Activated CD8-positive, alpha-beta memory T cell treated with anti-CD3 and anti-CD28 coated beads for 36 hours (primary cell): ENCODE results near the gene ATP5PO. TPM values are rescaled to one million over a fixed set of nuclear protein-coding genes. Genes with fewer than 3 reads are reported as not detected.
"Not testable (repeated sequence)": the region's sequence is repeated elsewhere in the genome, so short reads cannot be mapped to it uniquely, and the experiment has no call there.

ENCODE experiments used
- CTCF ChIA-PET: fragments of 350-600 bp; sonication (Branson Sonifier 250); formaldehyde crosslinking; loops from one replicate; lab custom pipeline; 2021; ENCODE audit warnings: antibody characterized with exemption; lab: Charles Lee
- POLR2A ChIA-PET: fragments of 350-600 bp; sonication (Branson Sonifier 250); formaldehyde crosslinking; loops from one replicate; lab custom pipeline; 2021; ENCODE audit warnings: antibody characterized with exemption; lab: Charles Lee
- total RNA-seq, 2 experiments: library from RNA; stranded (reverse); gene quantifications; one replicate each; pipeline ENCODE4 v1.2.3, GENCODE V29; 2021

ATP5PO gene
- total RNA-seq, 2 experiments from 2014 or later: 193 to 198 TPM

DNA sequence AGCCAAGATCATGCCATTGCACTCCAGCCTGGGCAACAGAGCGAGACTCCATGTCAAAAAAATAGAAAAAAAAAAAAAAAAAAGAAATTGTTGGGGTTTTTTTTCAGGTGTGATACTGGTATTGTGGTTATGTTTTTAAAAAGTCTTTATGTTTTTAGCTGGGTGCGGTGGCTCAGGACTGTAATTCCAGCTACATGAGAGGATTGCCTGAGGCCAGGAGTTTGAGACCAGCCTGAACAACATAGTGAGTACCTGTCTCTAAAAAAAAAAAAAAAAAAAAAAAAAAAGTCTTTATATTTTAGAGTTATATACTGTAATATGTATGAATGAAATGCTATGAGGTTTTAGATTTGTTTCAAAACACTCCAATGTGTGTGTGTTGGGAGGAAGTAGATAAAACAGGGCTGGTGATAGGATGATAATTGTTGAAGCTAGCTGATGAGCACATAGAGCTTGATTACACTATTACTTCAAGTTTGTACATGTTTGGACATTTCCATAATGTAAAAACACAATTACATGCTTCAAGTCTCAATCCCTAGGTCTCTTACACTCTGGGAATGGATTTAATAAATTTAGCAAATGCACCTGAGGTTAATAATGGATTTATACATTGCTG lies 30.2 kb upstream of the ATP5PO start:
- CTCF ChIA-PET: interaction anchor here (0.6 to 0.7 kb wide), 2 partner anchors 127 to 403 kb away, joined by 3 read pairs; no protein-coding TSS in a partner anchor
- POLR2A ChIA-PET: interaction anchor here (0.6 to 1.0 kb wide), 2 partner anchors 13 to 184 kb away, joined by 3 to 6 read pairs; no protein-coding TSS in a partner anchor

DNA sequence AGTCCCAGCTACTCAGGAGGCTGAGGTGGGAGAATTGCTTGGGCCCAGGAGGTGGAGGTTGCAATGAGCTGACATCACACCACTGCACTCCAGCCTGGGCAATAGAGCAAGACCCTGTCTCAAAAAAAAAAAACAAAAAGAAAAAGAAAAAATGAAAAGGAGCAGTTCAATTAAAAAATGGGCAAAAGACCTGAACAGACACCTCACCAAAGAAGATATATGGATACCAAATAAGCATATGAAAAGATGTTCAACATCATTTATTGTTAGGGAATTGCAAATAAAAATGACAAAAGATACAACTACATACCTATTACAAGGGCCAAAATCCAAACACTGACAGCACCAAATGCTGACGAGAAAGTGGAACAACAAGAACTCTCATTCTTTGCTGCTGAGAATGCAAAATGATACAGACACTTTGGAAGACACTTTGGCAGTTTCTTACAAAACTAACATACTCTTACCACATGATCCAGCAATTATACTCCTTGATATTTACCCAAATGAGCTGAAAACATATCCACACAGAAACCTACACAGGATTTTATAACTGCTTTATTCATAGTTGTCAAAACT lies 28.7 kb upstream of the ATP5PO start:
- ChIA-PET POLR2A (no interaction called here), CTCF (no interaction called here)

DNA sequence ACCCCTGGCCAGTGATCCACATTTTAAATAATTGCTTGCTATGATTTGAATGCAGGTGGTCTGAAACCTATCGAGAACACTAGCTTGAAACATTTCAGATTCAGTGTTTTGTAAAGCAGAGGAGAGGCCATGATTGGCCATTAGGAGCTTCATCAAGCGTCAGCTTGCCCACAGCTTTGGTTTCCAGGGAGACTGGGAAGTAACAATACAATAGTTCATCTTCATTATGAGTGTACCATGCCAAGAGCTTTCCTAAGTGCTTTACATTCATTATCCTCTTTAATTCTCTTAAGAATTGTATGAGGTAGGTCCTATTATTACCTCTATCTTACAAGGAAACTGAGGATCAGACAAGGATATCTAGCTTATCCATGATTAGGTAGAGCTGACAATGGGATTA lies 27.7 kb upstream of the ATP5PO start:
- POLR2A ChIA-PET: interaction anchor here (1.0 kb wide), 1 partner anchor 10 kb away, joined by 3 read pairs; no protein-coding TSS in a partner anchor
- CTCF ChIA-PET: no interaction called here

DNA sequence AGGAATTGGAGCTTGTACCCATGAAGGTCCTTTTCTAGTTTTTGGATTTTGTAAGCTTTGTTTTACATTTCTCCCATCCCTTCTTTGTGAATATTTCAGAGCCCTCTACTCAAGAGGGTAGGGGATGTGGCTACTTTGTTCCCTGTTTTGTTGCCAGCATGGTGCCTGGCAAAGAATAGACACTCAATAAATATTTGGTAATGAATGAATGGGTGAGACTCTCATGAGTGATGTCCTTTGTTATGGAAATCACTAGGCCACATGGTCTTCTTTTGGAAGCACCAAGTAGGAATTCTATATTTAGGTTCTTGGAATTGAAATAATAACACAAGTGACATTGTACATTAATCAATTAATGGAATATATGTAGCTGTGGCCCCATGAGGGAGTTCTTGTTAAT lies 26.8 kb upstream of the ATP5PO start:
- POLR2A ChIA-PET: no interaction called here

DNA sequence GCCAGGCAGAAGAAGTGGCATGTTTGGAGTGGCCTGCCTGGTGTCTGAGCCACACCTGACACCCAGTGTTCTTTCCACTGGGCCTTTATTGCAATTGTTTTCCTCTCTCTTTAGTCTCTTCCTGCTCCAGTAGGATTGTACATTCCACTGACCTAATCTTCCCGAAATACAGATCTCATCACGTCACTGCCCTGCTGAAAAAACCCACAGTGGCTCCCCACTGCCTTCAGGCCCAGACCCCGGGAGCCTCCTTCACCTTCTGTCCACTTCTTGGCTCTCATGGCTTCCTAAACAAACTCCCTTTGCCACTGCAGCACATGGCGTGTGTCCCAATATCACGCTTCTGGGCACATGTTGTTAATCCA lies 25.3 kb upstream of the ATP5PO start:
- POLR2A ChIA-PET: interaction anchor here (0.7 kb wide), 1 partner anchor 19 kb away, joined by 4 read pairs; no protein-coding TSS in a partner anchor

More for the DNA sequence above, 26.8 kb upstream of the ATP5PO start:
- CTCF ChIA-PET: no interaction called here

DNA sequence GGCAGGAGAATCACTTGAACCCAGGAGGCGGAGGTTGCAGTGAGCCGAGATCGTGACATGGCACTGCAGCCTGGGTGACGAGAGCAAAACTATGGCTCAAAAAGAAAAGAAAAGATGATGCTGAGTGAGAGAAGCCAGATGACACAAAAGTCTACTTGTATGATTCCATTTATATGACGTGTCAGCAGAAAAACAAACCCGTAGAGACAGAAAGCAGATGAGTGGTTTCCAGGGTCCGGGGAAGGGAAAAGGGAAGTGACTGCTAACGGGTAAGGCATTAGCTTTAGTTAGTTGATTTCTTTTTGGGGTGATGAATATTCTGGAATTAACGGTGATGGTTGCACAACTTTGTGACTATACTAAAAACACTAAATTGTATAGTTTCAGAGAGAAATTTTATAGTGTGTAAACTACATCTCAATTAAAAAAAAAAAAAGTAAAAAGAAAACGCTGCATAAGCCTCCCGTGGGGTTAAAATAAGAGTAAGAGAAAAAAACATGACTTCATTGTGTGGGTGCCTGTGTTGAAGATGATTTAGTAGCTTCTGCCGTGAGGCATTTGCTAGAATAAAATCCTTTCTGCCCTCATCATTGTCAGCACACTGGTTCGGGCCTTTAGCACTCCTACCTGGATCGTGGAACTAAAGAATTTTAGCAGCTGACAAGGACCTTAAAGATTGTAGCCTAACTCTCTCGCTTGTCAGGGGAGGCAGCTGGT lies 24.7 kb upstream of the ATP5PO start:
- CTCF ChIA-PET: interaction anchor here (0.7 to 4.6 kb wide), 5 partner anchors 12 to 35 kb away, joined by 3 to 19 read pairs (median 3); no protein-coding TSS in a partner anchor
- POLR2A ChIA-PET: interaction anchor here (0.7 kb wide), 1 partner anchor 20 kb away, joined by 4 read pairs; no protein-coding TSS in a partner anchor

More for the DNA sequence above, 25.3 kb upstream of the ATP5PO start:
- CTCF ChIA-PET: interaction anchor here (1.1 to 1.3 kb wide), 3 partner anchors 12 to 35 kb away, joined by 3 read pairs; no protein-coding TSS in a partner anchor

DNA sequence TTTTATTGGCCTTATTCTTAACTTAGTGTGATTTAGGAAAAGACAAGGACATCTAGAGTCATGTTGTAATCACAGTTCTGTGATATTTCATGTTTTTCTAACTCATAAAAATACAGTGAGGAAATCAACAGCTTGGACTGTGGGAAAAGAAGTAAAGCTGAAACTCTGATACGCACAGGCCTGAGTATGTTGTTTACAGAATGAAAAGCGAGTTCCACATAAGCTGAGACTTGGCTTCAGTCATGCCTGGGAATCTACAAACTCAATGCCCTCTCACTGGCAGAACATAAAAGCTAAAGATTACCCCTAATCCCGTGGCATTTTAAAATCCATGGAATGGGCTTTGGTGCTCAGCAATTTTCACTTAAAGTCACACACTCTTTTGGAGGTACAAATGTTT lies 23.6 kb upstream of the ATP5PO start:
- CTCF ChIA-PET: interaction anchor here (1.4 to 4.6 kb wide), 4 partner anchors 9 to 37 kb away, joined by 3 to 21 read pairs (median 12); no protein-coding TSS in a partner anchor
- POLR2A ChIA-PET: interaction anchor here (0.8 to 3.8 kb wide), 2 partner anchors 10 to 137 kb away, joined by 3 to 49 read pairs; no protein-coding TSS in a partner anchor

DNA sequence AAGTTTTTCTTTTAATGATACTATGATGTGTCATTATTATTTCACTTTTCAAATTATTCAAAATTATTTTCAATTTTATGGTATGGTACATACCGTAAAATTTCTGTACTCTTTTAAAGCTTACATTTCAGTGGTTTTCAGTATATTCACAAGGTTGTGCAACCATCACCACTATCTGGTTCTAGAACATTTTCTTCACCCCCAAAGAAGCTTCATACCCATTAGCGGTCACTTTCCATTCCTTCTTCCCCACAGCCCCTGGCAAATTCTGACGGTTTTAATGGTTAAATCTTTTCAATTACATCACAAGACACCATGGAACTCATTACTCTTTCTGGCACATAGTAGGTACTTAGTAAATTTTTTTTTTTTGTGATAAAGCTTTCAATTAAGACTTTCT lies 22.8 kb upstream of the ATP5PO start:
- ChIA-PET POLR2A (interaction anchor here (0.8 to 3.8 kb wide), 4 partner anchors 10 to 190 kb away, joined by 3 to 49 read pairs (median 11); no protein-coding TSS in a partner anchor), CTCF (interaction anchor here (1.4 to 4.6 kb wide), 4 partner anchors 10 to 38 kb away, joined by 3 to 21 read pairs (median 12); no protein-coding TSS in a partner anchor)

DNA sequence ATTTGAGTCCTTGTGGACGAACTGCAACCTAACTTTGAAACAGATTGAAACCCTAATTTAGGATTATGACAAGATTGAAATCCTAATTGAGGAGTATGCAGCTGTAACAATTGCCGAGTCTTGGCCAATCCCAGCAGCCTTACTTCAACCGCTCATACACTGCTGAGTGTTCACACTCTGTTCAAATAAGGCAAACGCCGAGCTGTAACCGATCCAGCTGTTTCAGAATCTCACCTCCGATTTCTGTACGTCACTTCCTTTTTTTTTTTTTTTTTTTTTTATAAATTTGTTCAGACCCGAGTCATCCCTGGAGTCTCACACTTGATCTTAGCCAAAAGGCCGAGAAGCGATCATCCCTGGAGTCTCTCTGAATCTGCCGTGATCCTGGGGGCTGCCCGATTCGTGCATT lies 22.3 kb upstream of the ATP5PO start:
- POLR2A ChIA-PET: interaction anchor here (0.6 to 3.8 kb wide), 9 partner anchors 11 to 191 kb away, joined by 3 to 49 read pairs (median 6); no protein-coding TSS in a partner anchor
- CTCF ChIA-PET: interaction anchor here (0.7 to 4.6 kb wide), 5 partner anchors 10 to 166 kb away, joined by 3 to 21 read pairs (median 4); no protein-coding TSS in a partner anchor

DNA sequence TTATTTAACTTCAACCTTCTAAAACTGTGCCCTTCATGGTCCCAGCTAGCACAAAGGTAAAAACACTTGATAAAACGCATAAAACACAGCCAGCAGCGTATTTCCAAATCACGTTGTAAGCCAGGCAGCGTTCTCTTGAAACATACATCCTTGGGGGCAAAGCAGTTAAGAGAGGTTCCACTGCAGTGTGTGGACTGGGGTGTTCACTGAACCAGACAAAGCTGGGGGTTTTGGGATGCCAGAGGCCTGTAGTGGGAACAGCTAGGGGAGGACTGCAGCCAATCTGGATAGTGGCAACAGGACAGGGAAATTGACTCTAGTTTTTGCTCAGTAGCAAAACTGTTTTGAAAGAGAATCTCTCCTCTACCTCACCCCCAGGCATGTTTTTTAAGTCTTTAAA lies 21.5 kb upstream of the ATP5PO start:
- ChIA-PET POLR2A (interaction anchor here (1.7 to 3.8 kb wide), 2 partner anchors 12 to 39 kb away, joined by 11 to 49 read pairs; no protein-coding TSS in a partner anchor), CTCF (interaction anchor here (0.6 to 4.6 kb wide), 3 partner anchors 11 to 25 kb away, joined by 3 to 21 read pairs (median 19); no protein-coding TSS in a partner anchor)

DNA sequence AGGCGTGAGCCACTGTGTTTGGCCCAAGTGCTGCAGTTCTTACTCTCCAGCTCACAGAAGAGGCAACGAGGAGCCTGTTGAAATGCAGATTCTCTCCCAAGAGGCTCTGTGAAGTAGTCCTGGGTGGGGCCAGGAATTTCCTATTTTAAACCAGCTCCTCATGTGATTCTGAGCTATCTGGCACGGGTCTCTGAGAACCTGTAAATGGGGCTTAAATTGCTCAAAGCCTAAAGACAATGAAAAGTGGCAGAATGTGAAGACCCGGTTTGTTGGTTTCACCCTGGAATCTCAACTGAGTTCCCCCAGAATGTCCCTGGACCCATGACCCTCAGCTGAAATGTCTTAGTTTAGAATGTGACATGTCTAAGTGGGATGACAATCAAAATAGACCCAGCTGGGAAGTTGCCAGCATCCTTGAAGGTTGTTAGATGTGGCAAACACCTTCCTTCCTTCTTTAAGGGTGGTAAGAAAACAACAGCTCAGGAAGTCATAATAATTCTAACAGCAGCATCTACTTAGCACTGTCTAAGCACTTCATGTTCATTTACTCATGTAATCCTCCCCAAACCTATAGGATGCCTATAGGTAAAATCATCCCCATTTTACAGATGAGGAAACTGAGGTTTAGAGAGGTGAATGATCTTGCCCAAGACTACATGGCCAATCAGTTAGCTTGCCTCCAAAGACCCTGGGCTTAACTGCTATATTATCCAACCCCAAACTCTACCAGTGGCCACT lies 20.9 kb upstream of the ATP5PO start:
- ChIA-PET CTCF (interaction anchor here (0.6 to 4.6 kb wide), 4 partner anchors 12 to 411 kb away, joined by 3 to 21 read pairs (median 11); no protein-coding TSS in a partner anchor), POLR2A (interaction anchor here (0.9 to 3.8 kb wide), 3 partner anchors 12 to 40 kb away, joined by 4 to 49 read pairs (median 11); no protein-coding TSS in a partner anchor)

DNA sequence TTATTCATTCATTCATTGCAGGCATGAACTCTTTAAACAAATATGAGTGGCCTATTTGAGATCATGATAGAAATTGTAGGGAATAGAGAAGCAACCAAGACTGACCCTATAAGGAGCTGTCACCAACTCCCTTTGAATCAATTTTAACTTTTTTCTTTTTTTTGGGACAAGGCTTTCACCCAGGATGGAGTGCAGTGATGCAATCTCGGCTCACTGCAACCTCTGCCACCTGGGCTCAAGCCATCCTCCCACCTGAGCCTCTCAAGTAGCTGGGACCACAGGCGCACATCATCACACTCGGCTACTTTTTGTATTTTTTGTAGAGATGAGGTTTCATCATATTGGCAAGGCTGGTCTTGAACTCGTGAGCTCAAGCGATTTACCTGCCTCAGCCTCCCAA lies 17.1 kb upstream of the ATP5PO start:
- ChIA-PET POLR2A (interaction anchor here (0.7 to 4.7 kb wide), 6 partner anchors 13 to 146 kb away, joined by 3 to 53 read pairs (median 8); partner anchors contain the start of genes MRPS6 and SLC5A3), CTCF (interaction anchor here (1.4 to 4.4 kb wide), 4 partner anchors 9 to 141 kb away, joined by 4 to 30 read pairs (median 4); partner anchors contain the start of genes MRPS6 and SLC5A3)

DNA sequence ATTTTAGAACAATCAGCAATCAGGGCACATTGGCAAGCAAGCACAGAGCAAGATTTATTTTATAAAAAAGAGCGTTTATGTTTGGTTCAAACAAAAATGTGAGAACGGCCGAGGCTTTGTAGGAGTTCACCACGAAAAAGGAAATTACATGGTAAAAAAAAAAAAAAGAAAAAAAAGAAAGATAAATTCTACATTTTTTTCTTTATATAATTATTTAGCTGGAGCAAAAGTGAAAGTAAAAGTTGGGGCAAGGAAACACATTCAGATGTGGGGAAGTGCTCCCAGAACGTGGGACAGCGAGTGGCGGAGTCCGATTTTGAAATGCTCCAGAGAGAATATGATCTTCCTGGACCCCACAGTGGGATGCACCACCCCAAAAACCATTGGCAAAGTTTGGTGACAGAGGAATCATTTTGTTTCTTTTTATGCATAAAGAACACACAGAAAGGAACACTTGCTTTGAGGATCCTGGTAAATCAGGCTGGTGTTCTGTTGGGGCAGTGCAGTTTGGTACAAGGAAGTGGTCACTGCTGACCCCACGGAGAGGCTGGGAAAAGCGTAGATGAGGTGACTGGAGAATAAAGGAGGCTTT lies 16.3 kb upstream of the ATP5PO start:
- POLR2A ChIA-PET: interaction anchor here (0.6 to 4.7 kb wide), 6 partner anchors 17 to 142 kb away, joined by 3 to 53 read pairs (median 8); partner anchors contain the start of genes MRPS6 and SLC5A3
- CTCF ChIA-PET: interaction anchor here (0.9 to 4.4 kb wide), 4 partner anchors 17 to 141 kb away, joined by 3 to 30 read pairs (median 4); partner anchors contain the start of genes MRPS6 and SLC5A3

DNA sequence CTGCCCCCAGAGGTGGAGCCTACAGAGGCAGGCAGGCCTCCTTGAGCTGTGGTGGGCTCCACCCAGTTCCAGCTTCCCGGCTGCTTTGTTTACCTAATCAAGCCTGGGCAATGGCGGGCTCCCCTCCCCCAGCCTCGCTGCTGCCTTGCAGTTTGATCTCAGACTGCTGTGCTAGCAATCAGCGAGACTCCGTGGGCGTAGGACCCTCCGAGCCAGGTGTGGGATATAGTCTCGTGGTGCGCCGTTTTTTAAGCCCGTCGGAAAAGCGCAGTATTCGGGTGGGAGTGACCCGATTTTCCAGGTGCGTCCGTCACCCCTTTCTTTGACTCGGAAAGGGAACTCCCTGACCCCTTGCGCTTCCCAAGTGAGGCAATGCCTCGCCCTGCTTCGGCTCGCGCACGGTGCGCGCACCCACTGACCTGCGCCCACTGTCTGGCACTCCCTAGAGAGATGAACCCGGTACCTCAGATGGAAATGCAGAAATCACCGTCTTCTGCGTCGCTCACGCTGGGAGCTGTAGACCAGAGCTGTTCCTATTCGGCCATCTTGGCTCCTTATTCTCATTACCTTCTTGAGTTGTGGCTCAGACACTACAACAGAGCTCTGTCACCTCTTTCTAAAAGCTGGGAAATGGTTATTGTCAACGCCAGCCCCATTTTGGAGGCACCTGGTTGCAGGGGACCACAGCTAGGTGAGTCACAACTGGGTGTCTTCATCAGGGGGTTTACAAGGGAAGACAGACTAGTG lies 15.6 kb upstream of the ATP5PO start:
- ChIA-PET POLR2A (interaction anchor here (0.7 to 4.7 kb wide), 5 partner anchors 16 to 142 kb away, joined by 3 to 53 read pairs (median 9); partner anchors contain the start of genes MRPS6 and SLC5A3), CTCF (interaction anchor here (0.9 to 4.4 kb wide), 4 partner anchors 17 to 142 kb away, joined by 3 to 30 read pairs (median 4); partner anchors contain the start of genes MRPS6 and SLC5A3)

DNA sequence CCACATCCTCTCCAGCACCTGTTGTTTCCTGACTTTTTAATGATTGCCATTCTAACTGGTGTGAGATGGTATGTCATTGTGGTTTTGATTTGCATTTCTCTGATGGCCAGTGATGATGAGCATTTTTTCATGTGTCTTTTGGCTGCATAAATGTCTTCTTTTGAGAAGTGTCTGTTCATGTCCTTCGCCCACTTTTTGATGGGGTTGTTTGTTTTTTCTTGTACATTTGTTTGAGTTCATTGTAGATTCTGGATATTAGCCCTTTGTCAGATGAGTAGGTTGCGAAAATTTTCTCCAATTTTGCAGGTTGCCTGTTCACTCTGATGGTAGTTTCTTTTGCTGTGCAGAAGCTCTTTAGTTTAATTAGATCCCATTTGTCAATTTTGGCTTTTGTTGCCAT lies 10.6 kb upstream of the ATP5PO start:
- CTCF ChIA-PET, POLR2A ChIA-PET: not testable (repeated sequence)

DNA sequence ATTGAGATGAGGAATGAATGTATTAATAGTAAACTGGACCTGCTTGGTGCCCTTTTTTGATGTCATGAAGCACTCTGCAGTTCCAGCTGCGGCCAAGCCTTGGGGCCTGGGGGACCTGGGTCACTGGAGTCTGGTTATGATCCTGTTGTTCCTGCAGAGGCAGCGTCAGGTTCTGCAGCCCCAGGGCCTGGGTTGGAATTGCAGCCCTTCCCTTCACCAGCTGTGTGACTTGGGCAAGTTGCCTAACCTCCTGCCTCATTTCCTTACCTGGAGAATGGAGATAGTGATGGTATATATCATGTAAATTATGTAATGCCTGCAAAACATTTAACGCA lies 9.1 kb upstream of the ATP5PO start:
- POLR2A ChIA-PET: interaction anchor here (0.5 to 1.0 kb wide), 4 partner anchors 24 to 176 kb away, joined by 3 to 6 read pairs (median 4); no protein-coding TSS in a partner anchor

More for the DNA sequence above, 9.1 kb upstream of the ATP5PO start:
- CTCF ChIA-PET: interaction anchor here (0.7 to 4.4 kb wide), 29 partner anchors 8 to 438 kb away, joined by 3 to 70 read pairs (median 5); partner anchors contain the start of genes MRPS6 and SLC5A3
